Neural crest cell (in vitro differentiated cells): ENCODE results near the gene SCAF11. TPM values are rescaled to one million over a fixed set of nuclear protein-coding genes. Genes with fewer than 3 reads are reported as not detected.

Experiments
- DNase-seq: peaks from one replicate; pipeline ENCODE4 v3.0.0; 2021; ENCODE audit warnings: low read depth, mixed read lengths, low spot score
- H3K27ac Mint-ChIP-seq: one replicate; pipeline ENCODE4 v1.8.0; 2021; ENCODE audit warnings: mild to moderate bottlenecking, mixed read lengths; ENCODE audit not compliant: unreplicated experiment
- H3K27me3 Mint-ChIP-seq: 2 replicates; pipeline ENCODE4 v1.8.0; 2021; ENCODE audit warnings: low read depth, mild to moderate bottlenecking, mixed read lengths
- H3K36me3 Mint-ChIP-seq: 2 replicates; pipeline ENCODE4 v1.8.0; 2021; ENCODE audit warnings: low read depth, mild to moderate bottlenecking, mixed read lengths
- H3K4me1 Mint-ChIP-seq: 2 replicates; pipeline ENCODE4 v1.8.0; 2021; ENCODE audit warnings: mixed read lengths
- H3K4me3 Mint-ChIP-seq: one replicate; pipeline ENCODE4 v1.8.0; 2021; ENCODE audit warnings: mild to moderate bottlenecking, mixed read lengths
- H3K9me3 Mint-ChIP-seq: 2 replicates; pipeline ENCODE4 v1.8.0; 2021; ENCODE audit warnings: mixed read lengths
- total RNA-seq: library from RNA; stranded (reverse); gene quantifications from 2 replicates; pipeline ENCODE4 v1.2.1, GENCODE V29; 2021
- TF ChIP-seq, protein P1 (sequence below): fragments of 200-600 bp; sonication (generic); conservative IDR thresholded peaks from 2 replicates; pipeline ENCODE4 v1.5.0; 2021; ENCODE audit warnings: antibody characterized with exemption, mild to moderate bottlenecking

Gene SCAF11
- total RNA-seq, 1 donor from 2014 or later, result 114 TPM

DNA sequence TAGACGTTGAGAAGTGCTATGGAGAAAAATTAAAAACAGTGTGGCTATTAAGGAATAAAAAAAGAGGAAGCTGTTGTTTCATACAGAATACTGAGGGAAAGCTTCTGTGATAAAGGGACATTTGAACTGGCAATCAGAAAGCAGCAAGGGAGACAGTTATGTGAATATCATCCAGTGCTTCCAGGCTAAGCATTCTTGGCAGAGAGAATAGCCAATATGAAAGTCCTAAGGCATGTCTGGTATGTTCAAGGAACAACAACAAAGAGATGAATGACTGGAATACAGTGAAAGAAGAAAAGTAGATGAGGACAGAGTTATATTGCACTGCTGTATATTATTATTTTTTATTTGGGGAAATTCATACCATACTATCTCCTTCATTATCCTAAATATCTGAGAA is 23.9 kb downstream of the SCAF11 start:
- Mint-ChIP-seq H3K27ac (no peak overlapping the region), H3K4me1 (peaks cover 8% of the 10 kb centered on the region), H3K36me3 (peaks cover 31% of the 10 kb centered on the region), H3K9me3 (peaks cover 7% of the 10 kb centered on the region), H3K27me3 (no peaks in the 10 kb centered on the region), H3K4me3 (no peak overlapping the region)
- DNase-seq, result no peak
- TF ChIP-seq, protein P1, sequence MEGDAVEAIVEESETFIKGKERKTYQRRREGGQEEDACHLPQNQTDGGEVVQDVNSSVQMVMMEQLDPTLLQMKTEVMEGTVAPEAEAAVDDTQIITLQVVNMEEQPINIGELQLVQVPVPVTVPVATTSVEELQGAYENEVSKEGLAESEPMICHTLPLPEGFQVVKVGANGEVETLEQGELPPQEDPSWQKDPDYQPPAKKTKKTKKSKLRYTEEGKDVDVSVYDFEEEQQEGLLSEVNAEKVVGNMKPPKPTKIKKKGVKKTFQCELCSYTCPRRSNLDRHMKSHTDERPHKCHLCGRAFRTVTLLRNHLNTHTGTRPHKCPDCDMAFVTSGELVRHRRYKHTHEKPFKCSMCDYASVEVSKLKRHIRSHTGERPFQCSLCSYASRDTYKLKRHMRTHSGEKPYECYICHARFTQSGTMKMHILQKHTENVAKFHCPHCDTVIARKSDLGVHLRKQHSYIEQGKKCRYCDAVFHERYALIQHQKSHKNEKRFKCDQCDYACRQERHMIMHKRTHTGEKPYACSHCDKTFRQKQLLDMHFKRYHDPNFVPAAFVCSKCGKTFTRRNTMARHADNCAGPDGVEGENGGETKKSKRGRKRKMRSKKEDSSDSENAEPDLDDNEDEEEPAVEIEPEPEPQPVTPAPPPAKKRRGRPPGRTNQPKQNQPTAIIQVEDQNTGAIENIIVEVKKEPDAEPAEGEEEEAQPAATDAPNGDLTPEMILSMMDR, result no peak

DNA sequence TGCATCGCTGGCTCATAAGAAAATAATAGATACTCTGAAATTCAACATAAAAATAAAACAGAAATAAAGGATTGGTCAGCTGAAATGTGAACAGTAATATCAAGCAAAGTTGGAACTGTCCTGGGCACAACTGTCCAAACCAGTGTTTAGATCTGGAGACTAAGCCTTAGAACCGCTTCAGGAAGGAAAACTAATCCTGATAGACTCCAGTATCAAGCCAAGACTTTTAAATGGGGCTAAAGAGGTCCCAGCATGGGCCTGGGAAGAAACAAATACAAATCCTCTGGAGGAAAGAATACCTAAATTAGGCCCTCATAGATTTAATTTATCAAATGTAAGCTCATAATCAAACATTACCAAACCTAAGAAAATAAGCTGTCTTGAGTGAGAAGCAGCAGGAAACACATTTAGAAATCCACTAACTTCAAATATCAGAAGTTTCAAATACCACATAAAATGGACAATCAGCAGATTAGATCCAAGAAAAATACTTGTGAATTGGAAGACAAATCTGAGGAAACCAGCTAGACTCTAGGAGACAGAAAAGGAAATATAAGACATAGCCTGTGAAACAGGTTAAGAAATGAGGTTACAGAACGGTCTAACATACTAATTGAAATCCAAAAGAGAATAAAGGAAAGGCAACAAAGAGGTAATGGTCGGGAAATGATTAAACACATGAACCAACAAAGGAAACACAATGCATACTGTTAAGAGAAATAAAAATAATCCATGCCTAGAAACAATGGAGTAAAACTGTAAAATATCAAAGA is 27.6 kb downstream of the SCAF11 start:
- H3K4me3 Mint-ChIP-seq, result no peak overlapping the region
- no peak for DNase-seq
- peaks cover 4% of the 10 kb centered on the region for H3K9me3 Mint-ChIP-seq
- TF ChIP-seq, protein P1, result no peak
- no peak overlapping the region for H3K27ac Mint-ChIP-seq
- H3K36me3 Mint-ChIP-seq, result peaks cover 26% of the 10 kb centered on the region
- no peaks in the 10 kb centered on the region for H3K4me1 Mint-ChIP-seq
- H3K27me3 Mint-ChIP-seq, result no peaks in the 10 kb centered on the region

DNA sequence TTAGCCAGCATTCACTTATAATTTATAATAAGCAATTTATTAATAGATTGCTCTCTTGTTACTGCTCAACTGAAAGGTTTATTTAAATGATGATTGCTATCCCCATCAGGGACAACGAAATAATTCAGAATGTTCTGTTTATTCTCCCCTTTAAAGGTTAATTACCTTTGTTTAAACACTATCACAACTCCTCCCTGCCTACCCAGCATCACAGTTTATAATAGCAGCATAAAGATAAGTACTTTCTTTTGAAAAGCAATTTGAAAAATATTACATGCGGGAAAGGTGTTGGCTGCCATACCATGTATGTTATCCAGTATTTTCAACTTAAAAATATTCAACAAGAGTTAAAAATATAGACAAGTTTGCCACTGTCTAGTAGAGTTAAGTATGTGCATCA is 30.6 kb downstream of the SCAF11 start:
- H3K27ac Mint-ChIP-seq, result no peak overlapping the region

DNA sequence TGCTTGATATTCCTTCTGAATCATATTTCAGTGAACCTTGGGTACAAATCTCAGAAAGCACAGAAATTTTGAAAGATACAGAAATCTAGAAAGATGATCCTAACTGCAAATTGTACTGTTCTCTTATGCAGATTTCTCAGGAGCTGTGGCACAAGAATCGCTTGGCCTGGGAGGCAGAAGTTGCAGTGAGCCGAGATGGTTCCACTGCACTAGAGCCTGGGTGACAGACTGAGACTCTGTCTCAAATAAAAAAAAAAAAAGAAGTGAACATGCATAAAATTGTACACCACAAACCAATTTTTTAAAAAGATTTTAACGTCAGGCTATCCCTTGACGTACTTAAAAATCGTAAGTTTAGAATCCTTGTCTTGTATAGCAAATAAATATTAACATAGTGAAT is 31.3 kb downstream of the SCAF11 start:
- no peaks in the 10 kb centered on the region for H3K4me1 Mint-ChIP-seq
- peaks cover 23% of the 10 kb centered on the region for H3K36me3 Mint-ChIP-seq
- H3K4me3 Mint-ChIP-seq, result no peak overlapping the region
- H3K27me3 Mint-ChIP-seq, result no peaks in the 10 kb centered on the region
- H3K9me3 Mint-ChIP-seq, result peaks cover 4% of the 10 kb centered on the region
- TF ChIP-seq, protein P1, result no peak
- no peak overlapping the region for H3K27ac Mint-ChIP-seq
- no peak for DNase-seq

More for the DNA sequence above, 30.6 kb downstream of the SCAF11 start:
- TF ChIP-seq, protein P1, result no peak
- no peak for DNase-seq
- H3K4me1 Mint-ChIP-seq, result no peaks in the 10 kb centered on the region
- H3K9me3 Mint-ChIP-seq, result peaks cover 4% of the 10 kb centered on the region
- peaks cover 25% of the 10 kb centered on the region for H3K36me3 Mint-ChIP-seq
- no peak overlapping the region for H3K4me3 Mint-ChIP-seq
- H3K27me3 Mint-ChIP-seq, result no peaks in the 10 kb centered on the region

DNA sequence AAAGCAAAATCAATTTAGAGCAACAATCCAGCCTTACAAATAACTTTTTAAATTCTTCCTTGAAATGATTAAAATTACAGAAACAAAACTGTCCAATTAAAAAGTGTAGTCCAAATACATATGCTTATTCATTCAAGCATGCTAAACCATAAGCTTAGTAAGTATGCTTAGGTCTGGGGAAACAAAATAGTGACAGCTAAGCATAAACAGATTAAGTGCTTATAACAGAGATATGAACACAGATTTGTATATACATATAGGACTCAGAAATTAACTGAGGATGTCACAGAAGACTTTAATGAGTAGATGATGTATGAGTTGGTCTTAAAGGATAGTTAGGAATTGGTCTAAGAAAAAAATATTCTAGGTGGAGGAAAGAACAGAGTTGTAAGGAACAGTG is 41.8 kb downstream of the SCAF11 start:
- H3K4me1 Mint-ChIP-seq, result no peaks in the 10 kb centered on the region
- peaks cover 9% of the 10 kb centered on the region for H3K36me3 Mint-ChIP-seq
- H3K4me3 Mint-ChIP-seq, result no peak overlapping the region
- DNase-seq, result no peak
- no peaks in the 10 kb centered on the region for H3K9me3 Mint-ChIP-seq
- H3K27me3 Mint-ChIP-seq, result no peaks in the 10 kb centered on the region
- TF ChIP-seq, protein P1, result no peak
- H3K27ac Mint-ChIP-seq, result no peak overlapping the region
